Measurements from ENCODE around the gene RAN.

- TF ChIP-seq CTCF (IDR thresholded peaks at IDR 0.05) (no peak), POLR2A (IDR thresholded peaks at IDR 0.05) (no peak), POLR2AphosphoS5 (IDR thresholded peaks at IDR 0.05) (no peak)
Observed at GRCh38 chr12:130872179-130873096, 572 bp downstream of the RAN start.
